Mesodermal cell (in vitro differentiated cells): ENCODE results near the gene FAM20A.

Experiments
- H3K27ac ChIP-seq: 2 replicates; pipeline ENCODE4 v1.7.0; 2013; ENCODE audit warnings: mild to moderate bottlenecking, low read depth, low read length, moderate library complexity; ENCODE audit not compliant: severe bottlenecking
- H3K36me3 ChIP-seq: 2 replicates; pipeline ENCODE4 v1.7.1; 2013; ENCODE audit warnings: mild to moderate bottlenecking, low read length, moderate library complexity; ENCODE audit not compliant: control insufficient read depth, insufficient read depth
- H3K4me1 ChIP-seq: one replicate; pipeline ENCODE4 v1.7.1; 2013; ENCODE audit warnings: mild to moderate bottlenecking, low read length; ENCODE audit not compliant: insufficient read depth, control insufficient read depth, poor library complexity, severe bottlenecking
- H3K4me3 ChIP-seq: 2 replicates; pipeline ENCODE4 v1.7.0; 2013; ENCODE audit warnings: low read length, control low read depth, mild to moderate bottlenecking; ENCODE audit not compliant: insufficient read depth, poor library complexity, severe bottlenecking; ENCODE audit errors: extremely low read depth
- H3K9me3 ChIP-seq: 2 replicates; pipeline ENCODE4 v1.7.1; 2013; ENCODE audit warnings: mild to moderate bottlenecking, low read length, moderate library complexity; ENCODE audit not compliant: control insufficient read depth
- WGBS, 2 experiments: methylation state at CpG; one replicate each; pipeline ENCODE4 v1.1.5; 2013; ENCODE audit warnings: missing lambda C conversion rate in 2 of 2; ENCODE audit not compliant: insufficient coverage in 2 of 2; 5-methylcytosine and 5-hydroxymethylcytosine counted together

The FAM20A gene

GRCh38 chr17:68577497-68577821 lies 23.7 kb downstream of the FAM20A start:
- Histone ChIP-seq H3K4me1 (no peaks in the 10 kb centered on the region), H3K4me3 (no peak overlapping the region), H3K27ac (no peak overlapping the region), H3K36me3 (no peaks in the 10 kb centered on the region), H3K9me3 (peaks cover 7% of the 10 kb centered on the region)
- no CpG with 5 or more reads among the region's 3 CpGs for WGBS, 2 experiments

GRCh38 chr17:68576811-68577496 lies 24.2 kb downstream of the FAM20A start:
- WGBS, 2 experiments, result 89 to 95% methylated on average over 4 to 6 of the region's 8 CpGs
- H3K4me3 ChIP-seq, result no peak overlapping the region
- H3K36me3 ChIP-seq, result no peaks in the 10 kb centered on the region
- H3K9me3 ChIP-seq, result peaks cover 7% of the 10 kb centered on the region
- H3K27ac ChIP-seq, result no peak overlapping the region
- H3K4me1 ChIP-seq, result no peaks in the 10 kb centered on the region

DNA sequence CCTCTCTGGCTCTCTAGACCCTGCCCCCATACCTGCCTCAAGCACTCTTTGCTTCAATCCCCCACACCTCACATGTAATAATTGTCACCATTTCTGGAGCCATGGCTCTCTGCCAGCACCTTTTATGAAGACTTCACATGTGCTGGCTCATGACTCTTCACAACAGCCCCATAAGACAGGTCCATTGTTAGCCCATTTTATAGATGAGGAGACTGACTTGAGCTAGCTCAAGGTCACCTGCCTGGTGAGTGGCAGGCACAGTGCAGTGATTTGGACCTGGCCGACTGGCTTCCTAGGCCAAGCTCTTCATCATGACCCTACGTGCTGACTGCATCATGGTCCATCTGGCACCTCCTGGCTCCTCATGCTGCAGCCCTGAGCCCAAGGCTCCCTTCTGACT lies 25.0 kb downstream of the FAM20A start:
- no peak overlapping the region for H3K27ac ChIP-seq
- H3K4me1 ChIP-seq, result no peaks in the 10 kb centered on the region
- peaks cover 7% of the 10 kb centered on the region for H3K9me3 ChIP-seq
- WGBS, 2 experiments, result 80 to 100% methylated on average over 1 of the region's 2 CpGs
- H3K36me3 ChIP-seq, result no peaks in the 10 kb centered on the region
- H3K4me3 ChIP-seq, result no peak overlapping the region

- no peaks in the 10 kb centered on the region for H3K4me1 ChIP-seq
- no peaks in the 10 kb centered on the region for H3K36me3 ChIP-seq
- H3K9me3 ChIP-seq, result no peaks in the 10 kb centered on the region
- WGBS, 2 experiments, result 83% methylated on average over 1 of the region's 1 CpG; no CpG with 5 or more reads in 1 of the 2 experiments
- H3K27ac ChIP-seq, result no peak overlapping the region
- H3K4me3 ChIP-seq, result no peak overlapping the region
These were observed 27.8 kb downstream of the FAM20A start for GRCh38 chr17:68573338-68573737.

DNA sequence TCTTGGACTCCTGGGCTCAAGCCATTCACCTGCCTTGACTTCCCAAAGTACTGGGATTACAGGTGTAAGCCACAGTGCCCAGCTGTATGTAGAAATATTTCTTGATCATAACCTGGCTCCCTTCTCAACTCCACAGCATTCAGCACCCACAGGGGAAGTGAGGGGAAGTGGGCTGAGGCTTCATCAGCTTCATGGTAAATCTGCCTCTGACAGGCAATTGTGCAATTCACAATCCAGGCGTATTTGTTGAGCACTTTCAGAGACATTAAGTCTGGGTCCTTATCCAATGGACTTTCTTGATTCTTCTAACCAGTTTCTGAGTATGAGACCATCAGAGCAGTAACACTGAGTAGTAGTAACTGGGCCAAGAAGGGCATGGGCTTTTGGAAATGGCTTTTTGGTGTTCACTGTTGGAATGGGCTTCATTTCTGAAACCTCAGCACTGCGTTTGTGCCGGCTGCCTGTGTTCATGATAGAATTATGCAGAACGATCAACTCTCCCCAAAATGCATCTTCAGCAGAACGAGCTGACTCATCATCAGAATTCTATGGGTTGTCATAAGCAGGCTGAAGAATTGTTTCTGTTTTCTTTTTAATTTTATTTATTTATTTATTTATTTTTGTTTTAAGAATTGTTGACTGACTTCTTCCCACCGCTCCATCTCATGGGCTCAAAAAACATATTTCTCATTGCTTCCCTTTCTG lies 28.9 kb downstream of the FAM20A start:
- WGBS, 2 experiments, result 86 to 93% methylated on average over 1 to 3 of the region's 6 CpGs
- Histone ChIP-seq H3K27ac (no peak overlapping the region), H3K4me1 (no peaks in the 10 kb centered on the region), H3K9me3 (no peaks in the 10 kb centered on the region), H3K36me3 (no peaks in the 10 kb centered on the region), H3K4me3 (no peak overlapping the region)

GRCh38 chr17:68570526-68570925 lies 30.6 kb downstream of the FAM20A start:
- no peaks in the 10 kb centered on the region for H3K36me3 ChIP-seq
- H3K4me1 ChIP-seq, result no peaks in the 10 kb centered on the region
- H3K27ac ChIP-seq, result no peak overlapping the region
- no peak overlapping the region for H3K4me3 ChIP-seq
- H3K9me3 ChIP-seq, result no peaks in the 10 kb centered on the region
- no CpG with 5 or more reads among the region's 1 CpG for WGBS, 2 experiments

DNA sequence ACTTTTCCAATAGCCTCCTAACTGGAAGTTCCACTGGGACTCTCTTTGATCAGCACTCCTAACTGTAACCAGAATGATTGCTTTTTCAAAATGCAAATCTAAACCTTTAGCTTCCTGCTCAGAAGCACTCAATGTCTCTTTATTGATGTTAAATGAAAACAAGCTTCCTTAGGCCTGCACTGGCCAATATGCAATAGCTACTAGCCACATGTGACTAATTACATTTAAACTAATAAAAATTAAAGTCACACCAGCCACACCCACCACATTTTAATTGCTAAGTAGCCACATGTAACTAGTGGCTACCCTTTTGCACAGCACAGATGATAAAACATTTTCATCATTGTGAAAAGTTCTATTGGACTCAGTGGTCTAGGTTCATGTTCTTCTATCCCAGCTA lies 31.8 kb downstream of the FAM20A start:
- Histone ChIP-seq H3K4me3 (no peak overlapping the region), H3K36me3 (no peaks in the 10 kb centered on the region), H3K27ac (no peak overlapping the region), H3K4me1 (no peaks in the 10 kb centered on the region), H3K9me3 (no peaks in the 10 kb centered on the region)

DNA sequence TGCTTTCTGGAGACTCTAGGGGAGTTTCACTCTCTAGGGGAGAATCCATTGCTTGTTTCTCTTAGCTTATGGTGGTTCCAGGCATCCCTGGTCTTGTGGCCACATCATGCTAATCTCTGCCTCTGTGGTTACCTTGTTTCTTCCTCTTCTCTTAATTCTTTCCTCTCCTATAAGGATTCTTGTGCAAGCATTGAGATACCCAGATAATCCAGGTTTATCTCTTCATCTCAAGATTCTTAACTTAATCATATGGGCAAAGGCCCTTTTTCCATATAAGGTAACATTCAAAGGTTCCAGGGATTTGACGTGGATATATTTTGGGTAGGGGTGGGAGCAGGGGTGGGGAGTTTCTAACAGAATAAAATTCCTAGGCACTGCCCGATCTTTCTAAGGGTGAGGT lies 32.6 kb downstream of the FAM20A start:
- Histone ChIP-seq H3K9me3 (no peaks in the 10 kb centered on the region), H3K4me1 (no peaks in the 10 kb centered on the region), H3K4me3 (no peak overlapping the region), H3K27ac (no peak overlapping the region), H3K36me3 (no peaks in the 10 kb centered on the region)
- WGBS, 2 experiments, result no CpG with 5 or more reads among the region's 2 CpGs

- no peak overlapping the region for H3K4me3 ChIP-seq
- H3K4me1 ChIP-seq, result no peaks in the 10 kb centered on the region
- H3K9me3 ChIP-seq, result no peaks in the 10 kb centered on the region
- H3K27ac ChIP-seq, result no peak overlapping the region
- no peaks in the 10 kb centered on the region for H3K36me3 ChIP-seq
- WGBS, 2 experiments, result 81% methylated on average over 5 of the region's 8 CpGs; no CpG with 5 or more reads in 1 of the 2 experiments
These were observed 33.6 kb downstream of the FAM20A start for GRCh38 chr17:68567581-68567980.

DNA sequence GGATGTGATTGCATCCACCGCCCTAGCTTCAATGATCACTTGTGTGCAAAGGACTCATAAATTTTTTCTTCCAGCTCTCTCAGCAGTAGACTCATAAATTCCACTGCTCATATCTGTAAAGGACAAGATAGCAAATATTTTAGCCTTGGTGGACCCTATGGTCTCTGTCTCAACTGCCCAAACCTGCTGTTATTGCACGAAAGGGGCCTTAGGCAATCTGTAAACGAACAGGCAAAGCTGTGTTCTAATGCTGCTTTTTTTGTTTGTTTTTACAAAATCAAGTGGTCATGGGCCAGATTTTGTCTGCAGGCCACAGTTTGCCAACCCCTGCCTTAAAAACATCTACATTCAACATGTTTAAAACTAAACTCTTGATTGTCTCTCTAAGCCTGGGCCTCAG lies 34.1 kb downstream of the FAM20A start:
- Histone ChIP-seq H3K36me3 (no peaks in the 10 kb centered on the region), H3K27ac (no peak overlapping the region), H3K9me3 (no peaks in the 10 kb centered on the region), H3K4me1 (no peaks in the 10 kb centered on the region), H3K4me3 (no peak overlapping the region)
- 89 to 100% methylated on average over 2 to 3 of the region's 3 CpGs for WGBS, 2 experiments

DNA sequence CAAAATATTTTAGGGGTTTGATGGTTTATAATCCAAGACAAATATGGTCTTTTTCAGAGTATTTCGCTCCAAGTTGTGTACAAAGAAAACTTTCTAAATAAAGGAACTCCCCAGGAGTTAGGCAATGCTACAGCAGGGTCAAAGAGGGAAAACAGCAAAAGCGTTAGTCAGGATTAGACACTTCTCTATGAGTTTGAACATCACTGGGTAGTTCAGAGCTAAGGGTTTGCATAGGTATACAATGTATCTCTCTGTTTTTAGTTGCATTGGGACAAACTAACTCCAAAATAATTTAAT lies 34.8 kb downstream of the FAM20A start:
- no peak overlapping the region for H3K4me3 ChIP-seq
- no peaks in the 10 kb centered on the region for H3K4me1 ChIP-seq
- H3K36me3 ChIP-seq, result no peaks in the 10 kb centered on the region
- H3K9me3 ChIP-seq, result no peaks in the 10 kb centered on the region
- no peak overlapping the region for H3K27ac ChIP-seq
- WGBS, 2 experiments, result 100% methylated on average over 1 of the region's 2 CpGs; no CpG with 5 or more reads in 1 of the 2 experiments
